Vagina (tissue), 2 donors: ENCODE results near the gene CRHR1.

Experiments used
- POLR2A ChIP-seq, 2 donors: fragments of 450-650 bp; IDR thresholded peaks; one replicate each; pipeline ENCODE4 v1.6.1; 2017; ENCODE audit warnings: antibody characterized with exemption in 2 of 2, mild to moderate bottlenecking in 2 of 2, moderate library complexity in 2 of 2
- TF ChIP-seq, protein P1 (sequence below), 3 experiments: fragments of 450-650 bp in 2 of 3; fragments of 200-600 bp in 1 of 3; sonication (generic) in 1 of 3; IDR thresholded peaks; one replicate each; pipeline ENCODE4 v1.5.1; 2017 to 2019; ENCODE audit warnings: antibody characterized with exemption in 3 of 3, mild to moderate bottlenecking in 2 of 3, moderate library complexity in 2 of 3

DNA sequence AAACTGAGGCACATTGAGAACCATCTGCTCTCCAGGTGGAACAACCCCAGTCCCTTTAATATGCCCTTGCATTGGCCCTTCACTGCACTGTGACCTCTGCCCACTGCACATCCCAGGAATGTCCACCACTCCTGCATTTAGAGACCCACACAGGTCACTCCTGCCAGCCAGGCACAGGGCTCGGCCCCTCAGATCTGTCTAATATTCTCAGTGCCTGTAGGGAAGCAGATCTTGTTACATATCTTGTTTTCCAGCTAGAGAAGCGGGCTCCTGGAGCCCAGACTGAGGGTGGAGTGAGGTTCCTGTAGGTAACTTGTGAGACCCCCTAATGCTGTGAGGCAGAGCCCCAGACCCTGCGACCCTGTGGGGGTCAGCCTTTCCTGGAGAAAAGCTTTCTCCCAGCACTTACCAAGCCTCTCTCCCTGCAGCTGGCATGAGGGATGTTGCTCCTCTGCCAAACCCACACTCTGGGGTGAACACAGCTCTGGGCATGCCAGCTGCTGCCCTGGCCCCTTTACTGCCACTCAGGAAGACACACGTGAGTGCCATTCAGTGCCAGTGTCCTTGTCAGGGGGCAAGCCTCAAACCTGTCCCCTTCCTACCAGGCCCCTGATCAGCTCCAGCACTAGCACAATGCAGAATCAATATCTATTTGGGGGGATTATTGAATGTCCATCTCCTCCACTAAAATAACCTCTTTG is 40.3 kb upstream of the CRHR1 start:
- TF ChIP-seq, protein P1, sequence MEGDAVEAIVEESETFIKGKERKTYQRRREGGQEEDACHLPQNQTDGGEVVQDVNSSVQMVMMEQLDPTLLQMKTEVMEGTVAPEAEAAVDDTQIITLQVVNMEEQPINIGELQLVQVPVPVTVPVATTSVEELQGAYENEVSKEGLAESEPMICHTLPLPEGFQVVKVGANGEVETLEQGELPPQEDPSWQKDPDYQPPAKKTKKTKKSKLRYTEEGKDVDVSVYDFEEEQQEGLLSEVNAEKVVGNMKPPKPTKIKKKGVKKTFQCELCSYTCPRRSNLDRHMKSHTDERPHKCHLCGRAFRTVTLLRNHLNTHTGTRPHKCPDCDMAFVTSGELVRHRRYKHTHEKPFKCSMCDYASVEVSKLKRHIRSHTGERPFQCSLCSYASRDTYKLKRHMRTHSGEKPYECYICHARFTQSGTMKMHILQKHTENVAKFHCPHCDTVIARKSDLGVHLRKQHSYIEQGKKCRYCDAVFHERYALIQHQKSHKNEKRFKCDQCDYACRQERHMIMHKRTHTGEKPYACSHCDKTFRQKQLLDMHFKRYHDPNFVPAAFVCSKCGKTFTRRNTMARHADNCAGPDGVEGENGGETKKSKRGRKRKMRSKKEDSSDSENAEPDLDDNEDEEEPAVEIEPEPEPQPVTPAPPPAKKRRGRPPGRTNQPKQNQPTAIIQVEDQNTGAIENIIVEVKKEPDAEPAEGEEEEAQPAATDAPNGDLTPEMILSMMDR (IDR thresholded peaks at IDR 0.05): no peak
- TF ChIP-seq POLR2A (IDR thresholded peaks at IDR 0.05): no peak
